Measurements from ENCODE around the gene DDIT4.

The DDIT4 gene

GRCh38 chr10:72250666-72251065 is 23.1 kb upstream of the DDIT4 start:
- no peak for DNase-seq

DNA sequence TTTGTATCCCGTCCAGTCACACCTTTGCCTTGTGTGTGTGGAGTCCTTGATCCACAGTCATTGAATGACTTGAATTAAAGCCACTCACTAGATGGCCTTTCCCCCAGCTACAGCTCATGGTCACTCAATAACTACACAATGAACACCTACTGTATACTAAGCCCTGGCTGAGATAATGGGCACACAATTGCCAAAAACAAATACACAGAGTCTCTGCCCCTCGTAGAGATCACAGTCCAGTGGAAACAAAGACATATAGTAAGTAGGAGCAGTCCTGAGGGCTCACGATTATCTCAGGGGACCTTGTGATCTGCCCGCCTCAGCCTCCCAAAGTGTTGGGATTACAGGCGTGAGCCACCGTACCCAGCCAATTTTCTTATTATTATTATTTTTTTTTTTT is 22.1 kb upstream of the DDIT4 start:
- no peak for DNase-seq

DNA sequence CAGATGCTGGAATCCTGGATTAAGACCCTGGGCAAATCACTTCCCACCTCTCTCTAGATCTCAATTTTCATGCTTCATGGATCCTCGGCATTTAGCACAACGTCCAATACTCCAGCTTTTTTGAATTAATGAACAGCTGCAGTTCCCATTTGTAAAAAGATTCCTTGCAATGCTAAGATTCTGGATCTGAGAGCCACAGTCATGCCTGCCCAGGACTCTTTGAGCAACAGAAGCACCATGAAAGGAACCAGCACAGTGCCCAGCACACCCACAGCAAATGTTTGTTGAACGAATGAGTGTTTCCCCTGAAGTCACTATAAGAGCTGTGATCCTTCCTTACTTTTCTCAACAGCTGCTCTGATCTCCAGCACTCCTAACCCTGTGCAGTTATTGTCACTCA is 20.8 kb upstream of the DDIT4 start:
- no peak for DNase-seq

GRCh38 chr10:72253578-72253977 is 20.1 kb upstream of the DDIT4 start:
- no peak for DNase-seq

GRCh38 chr10:72254813-72255568 is 18.7 kb upstream of the DDIT4 start:
- DNase-seq = peak; percentile 56

GRCh38 chr10:72255977-72256729 is 17.6 kb upstream of the DDIT4 start:
- DNase-seq = no peak

GRCh38 chr10:72257051-72257892 is 16.5 kb upstream of the DDIT4 start:
- DNase-seq = peak; percentile 97

DNA sequence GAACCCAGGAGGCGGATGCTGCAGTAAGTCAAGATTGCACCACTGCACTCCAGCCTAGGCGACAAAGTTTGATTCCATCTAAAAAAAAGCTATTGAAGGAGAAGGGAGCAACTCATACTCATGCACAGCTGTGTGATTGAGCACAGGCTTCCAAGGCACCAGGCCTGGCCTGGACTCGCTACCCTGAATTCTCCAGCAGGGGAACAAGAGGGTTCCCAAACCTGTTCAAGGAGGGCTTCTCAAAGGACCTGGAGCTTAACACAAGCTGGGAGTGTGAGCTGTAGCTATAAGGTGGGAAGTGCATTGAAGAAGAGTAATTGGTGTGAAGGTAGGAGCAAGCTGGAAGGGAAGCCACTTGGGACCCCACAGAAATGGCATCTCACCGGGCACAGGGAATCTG is 15.1 kb upstream of the DDIT4 start:
- DNase-seq = no peak

- peak; percentile 40 for DNase-seq
Measured at GRCh38 chr10:72259491-72260238, 14.1 kb upstream of the DDIT4 start.

GRCh38 chr10:72260239-72260975 is 13.3 kb upstream of the DDIT4 start:
- peak; percentile 78 for DNase-seq

DNA sequence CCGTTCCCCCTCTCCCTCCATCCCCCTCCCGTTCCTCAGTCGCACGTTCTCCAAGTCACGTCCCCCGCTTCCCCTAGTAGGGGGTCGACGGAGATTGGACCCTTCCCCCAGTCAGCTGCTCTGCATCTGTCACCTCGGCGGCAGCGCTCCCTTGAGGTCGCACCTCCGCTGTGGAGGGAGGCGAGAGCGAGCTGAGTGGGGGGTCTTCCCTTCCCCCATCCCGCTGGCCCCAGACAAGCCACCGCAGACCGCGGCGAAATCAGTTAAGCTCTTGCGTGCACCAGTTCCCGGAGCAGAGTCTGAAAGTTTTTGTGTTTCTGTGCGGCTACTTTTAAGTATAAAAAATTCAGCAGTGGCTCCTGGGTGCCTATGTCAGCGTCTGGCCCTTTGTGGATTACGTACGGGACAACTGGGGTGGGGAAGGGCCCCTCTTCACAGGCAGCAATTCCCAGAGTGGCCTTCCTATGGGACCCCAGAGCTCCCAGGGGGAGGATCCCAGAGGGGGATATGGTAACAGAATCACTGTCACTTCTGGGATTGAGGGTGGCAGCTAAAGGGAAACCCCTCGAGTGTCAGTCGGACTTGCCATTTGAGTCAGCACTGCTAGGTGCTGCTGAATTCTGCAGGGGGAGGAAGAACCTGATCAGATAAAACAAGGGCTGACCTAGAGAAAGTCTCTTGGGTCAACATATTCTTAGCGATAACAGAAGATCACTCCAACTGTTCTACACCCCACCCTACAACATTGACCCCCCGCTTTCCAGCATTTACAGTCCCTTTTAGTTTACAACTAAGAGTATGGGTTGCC is 12.5 kb upstream of the DDIT4 start:
- DNase-seq = peak; percentile 72

GRCh38 chr10:72261784-72262404 is 11.8 kb upstream of the DDIT4 start:
- no peak for DNase-seq

DNA sequence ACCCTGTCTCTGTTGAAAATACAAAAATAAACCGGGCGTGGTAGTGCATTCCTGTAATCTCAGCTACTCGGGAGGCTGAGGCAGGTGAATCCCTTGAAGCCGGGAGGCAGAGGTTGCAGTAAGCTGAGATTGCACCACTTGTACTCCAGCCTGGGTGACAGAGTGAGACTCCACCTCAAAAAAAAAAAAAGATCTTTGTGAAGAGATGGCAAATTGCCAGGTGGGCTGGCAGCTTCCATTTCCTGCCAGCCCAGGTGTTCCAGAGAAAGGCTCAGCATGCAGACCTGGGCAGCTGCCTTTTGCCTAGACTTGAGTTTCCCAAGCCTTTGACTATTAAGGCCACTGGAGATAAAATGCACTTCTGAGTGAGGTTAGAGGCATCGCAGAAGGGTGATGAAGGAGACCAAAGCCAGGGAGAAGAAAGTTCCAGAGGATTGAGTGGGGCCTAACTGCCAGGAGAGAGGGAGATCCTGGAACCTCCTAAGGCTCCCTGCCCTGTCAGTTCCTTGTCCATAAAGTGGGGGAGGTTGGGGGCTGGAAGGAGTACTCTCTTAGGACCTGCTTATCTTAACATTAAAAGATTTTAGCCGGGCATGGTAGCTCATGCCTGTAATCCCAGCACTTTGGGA is 10.0 kb upstream of the DDIT4 start:
- no peak for DNase-seq

DNA sequence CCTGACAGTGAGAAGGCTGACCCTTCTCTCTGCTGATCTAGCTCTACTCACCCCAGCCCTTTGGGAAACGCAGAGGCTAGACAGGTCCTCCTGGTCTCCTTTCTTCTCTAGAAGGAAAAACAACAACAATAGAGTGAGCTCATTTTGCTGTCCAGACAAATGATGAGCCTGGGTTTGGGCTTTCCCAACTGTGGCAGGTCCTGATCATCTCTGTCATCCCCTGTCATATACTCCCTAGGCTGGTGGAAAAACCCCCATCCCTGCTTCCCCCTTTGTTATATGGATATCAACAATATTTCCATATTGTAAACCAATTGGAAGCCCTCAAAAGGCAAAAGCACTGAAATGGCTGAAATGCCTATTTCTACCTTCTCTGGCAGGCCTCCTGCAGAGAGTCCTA is 9.2 kb upstream of the DDIT4 start:
- DNase-seq = peak; percentile 67

- no peak for DNase-seq
Measured at GRCh38 chr10:72265508-72265907, 8.2 kb upstream of the DDIT4 start.

GRCh38 chr10:72265990-72266865 is 7.5 kb upstream of the DDIT4 start:
- DNase-seq = no peak

DNA sequence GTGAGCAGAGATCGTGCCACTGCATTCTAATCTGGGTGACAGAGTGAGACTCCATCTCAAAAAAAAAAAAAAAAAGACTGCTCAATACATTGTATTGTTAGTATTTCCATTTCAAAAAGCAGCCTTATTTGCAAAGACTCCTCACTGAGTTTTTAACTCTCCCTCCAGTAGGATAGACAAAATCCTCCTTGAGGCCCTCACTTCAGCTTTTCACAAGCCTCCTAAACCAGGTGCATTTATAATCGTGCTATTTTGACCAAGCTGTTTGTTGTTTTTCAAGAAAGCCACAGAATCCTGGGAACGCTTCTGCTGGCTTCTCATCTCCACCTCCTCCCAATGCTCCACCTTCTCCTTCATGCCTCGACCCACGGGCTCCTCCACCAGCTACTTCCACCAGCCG is 6.3 kb upstream of the DDIT4 start:
- DNase-seq = no peak

- DNase-seq = no peak
Measured at GRCh38 chr10:72267819-72268399, 5.8 kb upstream of the DDIT4 start.
